HG02642 (cell line): ENCODE results near the gene TDP1.

Source experiments
- ATAC-seq: cut with Tn5 transposase; IDR thresholded peaks from one replicate; pipeline ENCODE4 v1.9.1; 2021; ENCODE audit warnings: mild to moderate bottlenecking; ENCODE audit not compliant: unreplicated experiment, poor library complexity

The TDP1 gene

DNA sequence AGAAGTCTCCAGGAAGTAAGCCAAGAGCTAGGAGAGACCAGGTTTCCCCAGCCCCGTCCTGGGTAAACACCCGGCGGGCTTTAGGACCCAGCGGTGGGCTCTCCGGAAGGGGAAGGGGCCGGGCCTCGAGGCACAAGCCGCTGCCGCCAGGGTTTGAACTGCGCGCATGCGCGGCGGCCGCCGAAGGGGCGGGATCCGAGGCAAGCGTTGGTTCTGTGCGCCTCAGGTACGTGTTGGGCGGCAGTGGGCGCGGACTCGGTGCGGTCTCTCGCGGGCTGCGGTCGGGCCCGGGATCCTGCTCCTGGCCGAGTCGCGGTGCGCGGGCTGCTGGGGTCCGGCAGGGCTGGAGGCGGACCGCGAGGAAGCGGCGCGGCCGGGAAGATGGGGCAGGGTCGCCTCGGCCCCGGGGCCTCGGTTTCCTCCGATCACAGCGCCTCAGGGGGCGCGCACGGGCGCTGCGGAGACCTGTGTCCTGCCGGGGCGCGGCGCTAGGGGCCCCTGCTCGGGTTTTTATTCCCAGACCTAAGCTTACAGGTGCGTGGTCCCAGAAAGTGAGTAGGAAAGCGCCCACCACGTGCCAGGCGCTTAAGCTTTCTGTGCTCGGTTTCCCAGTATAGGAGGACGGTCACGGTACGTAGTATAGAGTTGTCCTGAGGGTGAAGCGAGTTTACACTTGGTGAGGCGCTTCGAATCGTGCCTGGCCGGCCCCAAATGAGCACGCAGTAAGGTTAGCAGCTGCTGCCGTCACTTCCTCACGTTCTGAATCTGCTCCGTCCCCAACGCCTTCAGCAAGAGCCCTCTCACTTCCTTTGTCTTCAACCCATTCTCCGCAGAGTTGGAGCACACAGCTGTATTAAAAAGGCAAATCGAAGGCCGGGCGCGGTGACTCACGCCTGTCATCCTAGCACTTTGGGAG lies at the start of gene TDP1:
Gene TDP1 (plus strand): TSS at position 183 of the 916 bp plus-strand sequence. CDS start 7,188 bp downstream, outside the sequence.
- ATAC-seq = peak; percentile 66

DNA sequence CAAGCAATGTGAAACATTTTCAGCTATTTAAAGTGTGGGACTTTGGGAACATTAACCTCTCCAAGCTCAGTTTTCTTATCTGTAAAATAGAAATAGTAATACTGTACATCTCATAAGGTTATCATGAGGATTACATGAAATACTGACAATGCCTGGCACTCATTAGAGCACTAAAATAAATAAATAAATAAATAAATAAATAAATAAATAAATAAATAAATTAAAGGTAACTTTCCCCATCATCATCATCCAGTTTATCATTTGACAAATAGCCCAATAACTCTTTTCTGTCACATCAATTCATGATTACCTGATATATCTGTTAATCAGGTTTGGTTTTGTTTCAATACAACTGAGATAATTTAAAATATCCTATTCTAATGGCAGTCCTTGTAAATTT lies 49.7 kb upstream of the TDP1 start:
- no peak for ATAC-seq

DNA sequence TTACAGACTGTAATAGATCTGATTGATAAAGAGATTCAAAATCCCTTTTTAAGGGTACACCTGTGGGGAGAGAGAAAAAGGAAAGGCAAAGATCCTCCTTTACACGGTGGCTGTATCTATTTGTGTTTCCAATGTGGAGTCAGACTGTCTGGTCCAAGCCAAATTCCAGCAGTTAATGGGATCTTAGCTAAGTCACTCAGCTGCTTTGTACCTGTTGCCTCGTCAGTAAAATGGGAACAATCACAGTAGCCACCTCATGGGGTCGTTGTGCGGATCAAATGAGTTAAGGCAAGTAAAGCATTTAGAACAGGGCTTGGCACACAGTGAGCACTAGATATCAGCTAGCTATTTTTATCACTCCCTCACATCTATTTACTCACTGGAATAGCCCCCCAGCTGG lies 48.1 kb upstream of the TDP1 start:
- ATAC-seq = no peak

DNA sequence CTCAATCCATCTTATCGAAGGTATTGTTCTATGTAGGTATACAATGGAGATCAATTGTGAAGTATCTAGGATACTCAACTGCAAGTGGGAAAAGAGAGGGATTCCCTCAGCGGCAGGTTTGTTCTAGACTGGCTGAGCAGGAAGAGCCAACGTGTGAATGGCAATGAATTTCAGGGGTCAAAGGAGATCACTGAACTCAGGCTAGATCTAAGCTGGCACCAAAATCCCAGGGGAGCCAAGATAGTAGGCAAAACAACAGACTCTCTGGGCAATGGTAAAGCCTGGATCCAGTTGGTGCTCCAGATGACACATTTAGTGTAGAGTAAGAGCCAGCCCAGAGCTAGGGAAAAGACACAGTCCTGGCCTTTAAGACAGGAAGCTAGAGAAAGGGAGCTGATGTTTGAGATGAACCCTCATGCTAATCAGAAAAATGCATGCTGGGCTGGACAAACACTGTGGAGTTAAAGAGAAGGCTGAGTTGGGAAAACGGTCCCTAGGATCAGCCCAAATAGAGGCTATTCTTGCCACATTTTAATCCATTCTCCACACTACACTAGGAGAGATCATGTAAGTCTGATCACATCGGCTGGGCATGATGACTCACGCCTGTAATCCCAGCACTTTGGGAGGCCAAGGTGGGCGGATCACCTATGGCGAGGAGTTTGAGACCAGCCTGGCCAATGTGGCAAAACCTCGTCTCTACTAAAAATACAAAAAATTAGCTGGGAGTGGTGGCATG lies 46.8 kb upstream of the TDP1 start:
- no peak for ATAC-seq

DNA sequence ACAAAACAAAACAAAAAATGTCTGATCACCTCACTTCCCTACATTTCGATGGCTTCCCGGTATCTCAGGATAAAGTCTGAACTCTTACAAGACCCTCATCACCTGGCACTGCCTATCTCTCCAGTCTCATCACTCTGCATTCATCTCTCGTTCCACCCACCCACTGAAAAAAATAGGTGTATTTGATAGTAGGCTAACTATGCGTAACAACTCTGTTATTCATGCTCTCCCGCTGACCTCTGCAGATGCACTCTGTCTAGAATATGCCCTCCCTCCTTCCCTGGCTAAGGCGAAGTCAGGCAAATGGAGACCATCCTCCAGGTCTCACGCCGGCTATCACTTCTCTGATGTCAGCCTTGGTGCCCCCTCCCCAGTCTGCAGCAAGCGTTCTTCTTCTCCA lies 46.1 kb upstream of the TDP1 start:
- no peak for ATAC-seq

DNA sequence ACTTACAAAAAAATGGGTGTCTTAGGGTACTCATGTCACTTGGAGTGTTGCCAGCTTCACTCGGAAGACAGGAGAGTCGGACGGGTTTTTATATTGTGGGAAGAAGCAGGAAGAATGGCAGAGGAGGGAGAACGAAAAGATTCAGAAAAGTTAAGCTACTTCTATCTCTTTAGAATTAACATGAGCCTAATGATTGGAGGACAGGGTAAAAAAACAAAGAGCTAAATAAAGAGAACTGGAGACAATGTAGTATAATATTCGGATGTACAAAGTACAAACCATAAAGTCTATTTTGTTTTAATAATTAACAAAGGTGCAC lies 45.1 kb upstream of the TDP1 start:
- no peak for ATAC-seq

DNA sequence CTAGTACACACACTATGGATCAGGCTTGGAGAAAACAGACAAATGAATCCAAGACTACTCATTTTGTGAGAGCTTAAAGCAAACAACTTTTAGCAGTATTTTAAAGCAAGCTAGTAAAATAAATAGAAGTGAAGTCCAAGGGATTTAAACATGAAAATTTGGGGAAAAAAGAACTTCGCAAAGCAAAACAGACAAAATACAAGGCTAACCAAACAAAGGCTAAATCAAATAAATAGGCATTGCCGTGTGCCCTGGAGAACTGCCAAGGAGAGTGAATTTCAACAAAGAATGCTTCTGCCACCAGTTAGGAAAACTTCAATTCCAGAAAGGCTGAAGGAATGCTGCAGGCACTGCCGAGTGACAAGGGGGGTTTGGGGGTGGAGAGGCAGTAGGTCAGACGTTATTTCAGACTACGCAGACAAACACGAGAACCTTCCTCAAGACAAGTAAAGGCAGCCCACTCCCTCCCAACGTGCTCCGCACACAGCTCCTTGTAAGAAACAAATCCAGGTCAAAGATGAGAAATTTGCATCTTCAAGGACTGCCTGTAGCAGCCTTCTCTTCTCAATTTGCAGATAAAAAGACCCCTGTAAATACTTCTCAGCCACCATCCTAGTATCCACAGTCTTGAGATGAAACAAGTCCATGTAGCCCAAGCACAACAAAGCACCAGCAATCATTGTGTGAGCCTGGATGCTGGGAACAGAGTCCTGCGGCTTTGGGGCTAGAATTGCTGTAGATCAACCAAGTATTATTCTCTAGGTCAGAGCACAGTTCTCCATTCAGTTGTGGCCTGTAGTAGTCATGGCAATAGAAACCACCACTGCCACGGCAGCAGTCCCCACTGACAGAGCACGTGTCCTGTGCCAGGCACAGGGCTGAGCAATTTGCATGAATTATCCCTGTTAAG lies 44.5 kb upstream of the TDP1 start:
- no peak for ATAC-seq

DNA sequence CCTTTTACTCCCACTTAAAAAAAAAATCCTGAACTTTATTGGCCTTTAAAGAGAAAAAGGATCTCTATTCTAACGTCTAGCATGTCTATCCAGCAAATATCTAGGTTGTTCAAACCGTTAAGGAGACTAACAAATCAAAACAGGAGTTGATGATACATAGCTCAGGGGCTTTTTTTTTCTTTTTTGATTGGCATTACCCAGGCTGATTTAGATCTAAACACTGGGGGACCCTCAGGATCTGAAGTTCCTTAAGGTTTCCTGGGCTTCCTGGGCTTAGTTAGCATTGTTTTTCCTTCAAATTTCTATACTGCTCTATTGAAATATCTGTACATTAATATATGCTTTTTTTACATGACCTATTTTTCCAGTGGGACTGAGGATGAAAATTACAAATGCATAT lies 43.5 kb upstream of the TDP1 start:
- ATAC-seq = no peak

DNA sequence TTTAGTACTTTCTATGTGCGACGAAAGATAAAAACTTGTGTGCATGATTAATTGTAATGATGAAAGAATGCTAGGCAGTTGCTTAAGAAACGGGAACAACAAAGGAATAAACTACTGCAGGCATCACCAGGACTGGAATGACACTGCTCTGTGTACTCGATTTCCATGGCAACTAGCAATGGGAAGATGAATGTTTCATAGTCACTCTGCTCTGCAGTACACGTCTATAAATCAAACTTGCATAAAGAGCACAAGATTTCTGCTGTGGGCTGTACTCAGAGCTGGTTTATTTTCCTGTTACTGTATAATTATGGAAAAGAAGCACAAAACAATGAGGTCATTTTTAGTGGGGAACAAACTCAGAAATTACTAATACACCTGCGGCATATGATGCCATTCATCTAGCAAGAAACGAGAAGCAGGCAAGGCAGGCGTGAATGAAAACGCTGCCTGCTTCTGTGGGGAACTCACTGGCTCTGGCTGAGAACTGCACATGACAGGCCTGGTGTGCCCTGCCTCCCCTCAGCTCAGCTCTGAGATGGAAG lies 43.0 kb upstream of the TDP1 start:
- no peak for ATAC-seq

DNA sequence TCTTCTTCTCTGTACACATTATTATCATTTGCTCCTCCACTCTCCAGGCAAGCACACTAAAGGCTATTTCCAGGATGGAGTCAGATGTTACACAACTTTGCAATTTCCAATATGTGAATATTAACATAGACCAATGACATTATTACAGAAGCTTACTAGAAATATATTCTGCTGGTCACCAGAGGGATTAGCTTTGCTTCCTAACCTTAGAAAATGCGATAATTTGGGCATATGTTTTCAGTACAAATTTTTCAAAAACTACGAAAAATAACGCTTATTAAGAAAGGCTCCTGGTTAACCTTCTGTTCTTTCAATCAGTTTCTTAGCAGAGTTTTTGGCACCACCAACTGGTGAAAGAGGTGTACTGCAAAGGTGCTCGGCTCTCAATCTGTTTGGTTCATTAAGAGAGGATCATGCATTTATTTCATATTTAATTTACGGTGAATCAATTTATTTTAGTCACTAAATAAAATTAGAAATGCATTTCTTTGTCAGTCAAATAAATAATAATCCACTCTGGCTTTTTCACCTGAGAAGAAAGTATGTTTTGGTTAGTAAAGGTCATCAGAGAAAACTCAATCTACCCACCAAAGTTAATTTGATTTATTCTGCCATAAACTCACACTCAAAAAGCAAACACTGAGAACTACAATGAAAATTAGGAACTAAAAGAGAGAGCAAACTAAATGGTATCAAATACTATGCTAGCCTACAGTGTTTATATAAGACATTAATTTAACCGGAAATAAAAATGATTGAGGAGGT lies 40.4 kb upstream of the TDP1 start:
- ATAC-seq = no peak

DNA sequence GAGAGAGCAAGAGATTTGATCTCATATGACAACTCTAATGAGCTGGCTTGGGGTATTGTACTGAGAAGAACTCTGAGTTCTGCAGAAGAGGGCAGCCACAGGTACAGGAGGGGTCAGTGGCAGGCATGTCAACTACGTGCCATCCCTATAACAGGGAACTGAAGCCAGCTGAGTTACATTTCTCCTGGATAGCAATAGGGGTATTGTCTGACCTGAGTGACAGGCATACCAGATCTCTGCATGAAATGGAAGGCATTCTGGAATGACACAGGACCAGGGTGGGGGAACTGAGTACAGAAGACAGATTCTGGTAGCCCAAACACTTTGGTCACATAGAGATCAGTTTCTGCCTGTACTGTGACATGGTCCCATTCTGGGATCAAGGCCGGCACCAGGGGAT lies 37.0 kb upstream of the TDP1 start:
- no peak for ATAC-seq

DNA sequence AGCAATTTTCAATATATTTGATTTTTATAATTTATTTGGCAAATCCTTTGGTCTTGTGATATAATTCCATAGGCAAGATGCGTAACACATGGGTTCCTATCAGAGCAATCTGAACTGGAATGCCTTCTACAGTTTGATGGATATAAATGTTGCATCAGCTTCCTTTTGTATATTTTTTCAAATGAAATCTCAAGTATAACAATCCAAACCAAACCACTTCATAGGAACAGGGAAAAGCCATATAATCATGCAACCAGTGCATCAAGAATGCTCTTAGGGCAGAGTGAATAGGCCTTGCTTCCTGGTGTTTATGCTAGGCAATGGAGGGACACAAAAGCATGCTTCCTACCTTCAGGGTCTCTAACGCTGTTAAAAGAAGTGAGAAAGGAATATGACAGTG lies 35.7 kb upstream of the TDP1 start:
- no peak for ATAC-seq

DNA sequence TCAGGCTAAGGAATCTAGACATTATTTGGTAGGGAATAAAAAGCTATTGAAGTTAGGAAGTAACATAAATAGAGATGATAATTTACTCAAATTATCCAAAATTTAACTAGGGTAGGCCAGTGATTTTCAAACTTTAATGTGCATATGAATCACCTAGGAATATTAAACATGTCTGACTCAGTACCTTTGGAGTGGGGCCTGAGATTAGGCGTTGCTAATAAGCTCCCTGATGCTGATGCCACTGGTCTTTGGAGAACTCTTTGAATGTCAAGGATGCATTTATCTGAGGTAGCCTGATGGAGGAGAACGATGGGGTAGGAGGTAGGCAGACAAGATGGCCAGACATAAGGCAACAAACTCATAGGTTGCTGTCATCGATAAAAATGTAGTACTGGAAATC lies 34.4 kb upstream of the TDP1 start:
- ATAC-seq = no peak

DNA sequence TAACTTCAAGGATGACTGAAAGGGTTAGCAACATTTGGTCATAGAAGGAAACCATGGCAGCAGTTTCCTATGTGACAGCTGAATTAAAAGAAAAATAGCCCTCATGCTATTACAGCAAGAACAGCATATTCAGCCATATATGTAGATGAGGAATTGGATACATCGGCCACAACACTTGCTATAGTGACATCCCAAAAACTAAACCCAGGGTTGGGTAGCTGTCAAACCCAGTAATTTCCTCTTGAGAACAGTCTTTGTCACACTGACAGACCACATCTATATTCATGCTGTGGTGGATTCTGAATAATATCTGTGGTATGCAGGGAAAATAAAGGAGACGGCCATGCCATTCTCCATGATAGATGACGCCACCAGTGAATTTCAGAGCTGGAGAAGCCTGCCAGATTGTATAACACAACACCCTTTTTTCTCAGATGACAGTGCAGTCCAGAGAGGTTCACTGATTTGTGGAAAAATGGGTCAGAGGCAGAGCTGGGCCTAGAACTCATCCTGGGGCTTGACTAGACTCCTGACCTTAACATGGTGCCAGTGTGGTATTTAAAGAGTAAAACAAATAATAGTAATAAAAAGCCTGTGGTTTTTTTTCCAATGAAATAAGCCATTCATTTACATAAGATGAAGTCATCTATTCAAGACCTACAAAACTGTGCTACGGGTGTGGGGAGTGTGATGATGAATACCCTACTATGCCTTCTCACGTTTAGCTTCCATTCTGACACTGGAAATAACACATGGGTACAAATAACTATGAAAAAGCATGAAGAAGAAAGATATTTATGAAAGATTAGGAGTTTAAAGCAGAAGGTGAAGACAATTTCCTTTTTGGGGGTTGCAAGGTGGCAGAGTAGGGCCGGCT lies 33.5 kb upstream of the TDP1 start:
- no peak for ATAC-seq

DNA sequence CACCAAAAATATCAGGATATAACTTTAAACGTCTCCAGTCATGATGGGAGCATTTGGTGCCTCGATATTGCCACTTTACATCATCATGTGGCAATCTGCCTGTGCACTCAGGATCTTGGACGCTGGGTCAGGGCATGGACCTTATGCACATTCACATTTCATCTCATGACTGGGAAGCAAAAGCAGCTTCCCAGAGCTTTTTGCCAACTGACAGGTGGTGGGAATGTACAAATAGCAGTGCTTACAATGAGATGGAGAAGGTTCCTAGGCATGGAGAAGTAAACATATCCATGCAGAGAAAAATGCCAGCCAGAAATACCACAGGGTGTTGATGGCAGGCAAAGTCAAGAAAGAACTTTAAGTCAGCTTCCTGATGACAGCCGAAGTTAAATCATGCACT lies 31.5 kb upstream of the TDP1 start:
- ATAC-seq = no peak

DNA sequence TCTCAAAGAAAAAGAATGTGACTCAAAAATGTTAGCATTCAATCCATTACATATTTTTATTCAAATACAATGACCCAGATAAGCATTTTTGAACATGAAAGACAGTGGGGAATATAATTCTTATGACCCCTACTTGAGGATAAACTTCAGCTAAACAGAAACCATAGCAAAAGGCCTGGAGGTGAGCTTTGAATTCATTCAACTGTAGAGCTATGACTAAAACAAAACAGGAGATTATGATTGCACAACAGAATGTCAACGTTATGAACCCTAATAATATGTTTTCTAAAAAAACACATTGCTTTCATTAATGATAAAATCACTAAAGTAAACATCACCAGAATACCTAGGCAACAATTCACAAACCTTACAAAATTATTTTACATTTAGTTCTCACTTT lies 29.0 kb upstream of the TDP1 start:
- no peak for ATAC-seq

DNA sequence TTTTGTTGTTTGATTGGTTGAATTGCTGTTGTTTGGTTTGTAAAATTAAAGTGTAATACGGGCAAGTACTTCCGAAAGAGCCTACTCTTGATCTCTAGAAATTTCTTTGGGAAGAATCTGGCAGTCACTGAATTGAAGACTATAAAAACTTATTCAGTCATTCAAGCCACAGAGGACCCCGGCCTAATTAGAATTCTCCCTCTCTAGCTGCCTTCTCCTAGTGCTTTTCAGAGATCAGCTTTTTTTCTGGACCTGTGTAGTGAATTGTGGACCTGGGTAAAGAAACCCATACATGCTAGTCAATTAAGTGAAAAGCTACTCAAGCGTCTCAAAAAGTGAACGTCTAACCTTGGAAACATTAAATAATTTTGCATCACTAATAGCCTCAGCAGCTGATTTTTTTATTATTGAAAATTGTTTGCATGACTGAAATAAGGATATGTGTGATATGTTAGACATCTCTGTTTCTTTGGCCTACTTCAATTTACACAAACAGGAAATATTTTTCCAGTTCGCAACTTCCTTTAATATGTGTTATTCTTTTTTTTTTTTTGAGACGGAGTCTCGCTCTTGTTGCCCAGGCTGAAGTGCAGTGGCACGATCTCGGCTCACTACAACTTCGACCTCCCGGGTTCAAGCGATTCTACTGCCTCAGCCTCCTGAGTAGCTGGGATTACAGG lies 28.4 kb upstream of the TDP1 start:
- no peak for ATAC-seq

DNA sequence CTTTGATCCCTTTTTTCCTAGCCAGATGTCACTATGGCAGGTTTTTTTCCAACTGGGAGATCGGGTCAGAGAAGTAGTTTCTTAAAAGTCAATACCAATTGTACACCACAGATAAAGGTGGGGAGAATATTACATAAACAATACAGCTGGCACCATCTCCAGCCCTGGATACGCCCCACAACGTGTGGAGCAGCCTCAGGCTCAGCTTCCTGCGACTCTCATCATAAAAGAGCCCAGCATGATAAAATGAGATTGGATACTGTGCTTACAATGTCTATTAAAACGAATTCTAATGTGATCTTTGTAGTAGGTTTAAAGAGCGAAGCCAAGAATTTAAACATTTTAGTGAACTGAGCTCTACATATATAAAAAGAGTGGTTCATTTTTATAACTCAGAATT lies 22.7 kb upstream of the TDP1 start:
- ATAC-seq = no peak
